NCI-H345 (cell line): ENCODE measurements around the gene IMPG2.
"Not testable (repeated sequence)": the region's sequence is repeated elsewhere in the genome, so short reads cannot be mapped to it uniquely, and the experiment has no call there.

Experiments
- DNase-seq: peaks from one replicate; lab custom pipeline; 2025; lab: John Stamatoyannopoulos, UW

Gene IMPG2

GRCh38 chr3:101320475-101320874 is at the start of gene IMPG2:
TSS of gene IMPG2 (minus strand) at chr3:101320575. CDS start at chr3:101320372, 203 bp downstream.
- no peak for DNase-seq

GRCh38 chr3:101362406-101362805 is 42.0 kb upstream of the IMPG2 start:
- no peak for DNase-seq

DNA sequence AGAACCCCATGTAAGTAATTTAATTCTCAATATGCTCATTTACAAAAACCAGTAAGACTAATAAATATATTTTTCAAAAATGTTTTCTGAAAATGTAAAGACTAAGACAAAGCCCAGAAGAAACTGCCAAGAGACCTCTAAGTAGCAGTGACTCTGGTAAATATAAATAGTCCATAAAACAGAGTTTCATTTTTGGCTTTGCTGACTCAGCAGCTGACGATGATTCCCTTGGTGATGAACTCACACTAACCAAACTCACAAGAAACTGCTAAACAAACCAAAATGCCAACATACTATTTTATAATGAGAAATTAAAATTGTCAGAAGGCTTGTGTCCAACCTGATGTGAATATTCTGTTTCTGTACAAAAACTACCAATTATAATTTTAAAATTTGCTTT is 31.5 kb upstream of the IMPG2 start:
- no peak for DNase-seq

DNA sequence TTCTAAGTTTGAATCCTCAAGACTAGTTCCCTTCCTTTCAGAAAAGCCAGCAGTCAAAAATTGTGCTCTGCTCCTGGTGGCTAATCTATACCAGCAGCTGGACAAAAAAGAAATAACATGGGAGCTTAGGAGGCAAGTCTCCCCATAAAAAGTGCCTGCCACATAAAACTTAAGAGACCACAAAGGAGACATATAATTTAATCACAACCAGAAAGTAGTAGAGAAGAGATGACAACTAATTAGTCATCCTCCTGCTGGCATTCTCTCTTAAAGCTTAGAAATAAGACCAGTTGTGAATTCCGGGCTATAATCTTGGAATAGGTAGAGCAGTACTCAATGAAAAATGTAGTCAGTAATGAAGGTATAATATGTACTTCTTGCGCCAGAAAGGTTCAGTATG is 20.2 kb upstream of the IMPG2 start:
- DNase-seq: no peak

GRCh38 chr3:101333883-101334282 is 13.5 kb upstream of the IMPG2 start:
- DNase-seq: no peak

- DNase-seq: no peak
Observed at GRCh38 chr3:101329016-101329673, 8.8 kb upstream of the IMPG2 start.

DNA sequence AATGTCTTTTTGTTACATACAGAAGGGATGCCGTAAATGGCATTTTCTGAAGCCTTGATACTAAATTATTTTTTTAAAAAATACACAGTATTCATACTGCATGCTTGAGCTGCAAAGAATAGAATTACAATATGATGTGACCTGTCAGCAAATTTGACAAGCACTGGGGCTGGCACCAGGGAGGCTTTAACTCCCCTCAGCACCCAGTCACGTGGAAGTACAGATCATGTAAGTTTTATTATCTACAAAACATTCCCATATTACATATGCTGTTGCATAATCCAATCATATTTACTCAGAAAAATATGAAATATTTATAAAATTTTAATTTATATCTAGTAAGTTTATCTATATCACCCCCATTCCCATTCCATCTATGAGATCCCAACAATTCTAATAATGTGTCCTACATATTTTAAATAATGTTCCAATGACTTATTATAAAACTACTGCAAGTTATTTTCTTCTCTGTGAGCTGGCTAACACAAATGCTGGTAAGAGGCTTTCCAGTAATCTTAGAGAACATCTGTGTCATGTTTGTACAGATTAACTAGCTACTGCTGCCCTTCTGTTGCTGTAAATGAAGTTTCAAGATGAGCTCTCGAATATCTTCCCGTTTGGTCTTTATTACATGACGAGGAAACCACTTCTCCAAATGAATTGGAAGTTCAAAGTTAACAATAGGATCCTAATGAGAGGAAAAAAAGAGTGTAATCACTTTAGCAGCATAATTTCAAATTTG is 5.2 kb upstream of the IMPG2 start:
- no peak for DNase-seq

DNA sequence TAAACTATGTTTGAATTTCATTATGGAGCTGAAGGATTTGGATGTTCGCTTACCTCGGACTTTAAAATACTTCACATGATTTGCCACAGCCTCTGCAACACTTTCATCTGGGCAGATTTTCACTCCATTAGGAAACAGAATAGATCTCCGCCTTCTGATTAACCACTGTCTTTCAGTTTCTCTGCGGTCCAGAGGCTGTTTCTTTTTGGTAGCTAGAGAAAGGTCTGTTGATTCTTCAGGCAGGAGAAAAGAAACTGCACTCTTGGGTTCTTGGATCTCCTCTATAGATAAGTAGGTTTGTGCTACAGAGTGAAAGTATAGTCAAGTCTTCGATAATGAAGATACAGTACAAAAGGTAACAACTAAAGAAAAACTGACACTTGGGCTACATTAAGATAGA is 844 bp downstream of the IMPG2 start:
- DNase-seq: no peak

DNA sequence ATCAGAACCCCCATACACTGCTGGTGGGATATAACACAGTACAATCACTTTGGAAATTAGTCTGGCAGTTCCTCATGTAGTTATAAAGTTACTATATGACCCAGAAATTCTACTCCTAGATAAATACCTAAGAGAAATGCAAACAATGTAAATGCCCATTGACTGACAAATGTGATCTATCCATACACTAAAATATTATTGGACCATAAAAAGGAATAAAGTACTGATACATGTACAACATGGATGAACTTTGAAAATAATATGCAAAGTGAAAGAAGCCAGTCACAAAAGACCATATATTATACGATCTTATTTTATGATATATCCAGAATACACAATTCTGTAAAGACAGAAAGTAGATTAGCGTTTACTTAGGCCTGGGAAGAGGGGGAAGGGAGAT is 7.8 kb downstream of the IMPG2 start:
- no peak for DNase-seq

DNA sequence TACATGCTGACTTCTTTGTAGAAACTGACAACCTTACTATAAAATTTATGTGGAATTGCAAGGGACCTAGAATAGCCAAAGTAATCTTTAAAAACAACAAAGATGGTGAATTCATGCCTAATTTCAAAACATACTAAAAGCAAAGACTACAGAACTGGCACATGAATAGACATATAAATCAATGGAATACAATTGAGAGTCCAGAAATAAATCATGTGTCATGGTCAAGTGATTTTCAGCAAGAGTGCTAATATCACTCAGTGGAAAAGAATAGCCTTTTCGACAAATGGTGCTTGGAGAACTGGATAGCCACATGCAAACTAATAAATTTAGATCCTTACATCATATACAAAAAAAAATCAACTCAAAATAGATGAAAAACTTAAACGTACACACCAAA is 8.7 kb downstream of the IMPG2 start:
- DNase-seq: no peak

DNA sequence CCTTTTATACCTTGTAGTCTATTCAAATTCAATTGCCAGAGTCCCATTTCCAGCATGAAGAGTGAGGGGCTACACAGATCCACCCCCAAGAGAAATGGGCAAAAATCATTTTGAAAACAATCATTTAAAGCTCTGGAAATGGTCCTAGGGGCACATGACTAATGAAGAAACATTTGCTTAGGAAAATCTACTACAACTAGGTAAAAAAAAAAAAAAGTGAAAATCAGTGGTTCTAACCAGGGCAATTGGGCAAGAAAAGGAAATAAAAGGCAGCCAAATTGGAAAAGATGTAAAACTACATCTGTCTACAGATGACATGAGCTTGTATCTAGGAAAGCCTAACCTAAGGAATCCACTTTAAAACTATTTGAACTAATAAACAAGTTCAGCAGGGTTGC is 9.4 kb downstream of the IMPG2 start:
- no peak for DNase-seq

GRCh38 chr3:101308147-101308772 is 12.1 kb downstream of the IMPG2 start:
- DNase-seq: not testable (repeated sequence)

DNA sequence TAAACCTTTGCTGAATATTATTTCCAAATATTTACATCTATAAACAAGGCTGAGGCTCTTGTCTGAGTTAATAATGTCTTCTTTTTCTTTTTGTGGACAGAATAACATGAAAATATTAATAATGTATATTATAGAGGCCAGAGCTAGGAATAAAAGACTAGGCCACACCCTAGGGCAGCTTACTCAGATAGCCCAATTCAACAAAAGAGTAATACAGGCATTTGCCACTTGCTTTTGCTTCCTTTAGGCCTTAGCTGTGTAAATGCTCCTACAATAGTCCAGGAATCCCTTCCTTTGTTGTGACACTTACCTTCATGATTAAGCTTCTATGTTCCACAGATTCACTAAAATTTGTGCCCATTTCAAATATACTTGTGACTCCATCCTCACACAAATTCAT is 16.5 kb downstream of the IMPG2 start:
- DNase-seq: no peak

GRCh38 chr3:101303089-101303731 is 17.2 kb downstream of the IMPG2 start:
- no peak for DNase-seq

GRCh38 chr3:101300073-101300472 is 20.3 kb downstream of the IMPG2 start:
- no peak for DNase-seq

- no peak for DNase-seq
Observed at GRCh38 chr3:101292027-101292426, 28.3 kb downstream of the IMPG2 start.

DNA sequence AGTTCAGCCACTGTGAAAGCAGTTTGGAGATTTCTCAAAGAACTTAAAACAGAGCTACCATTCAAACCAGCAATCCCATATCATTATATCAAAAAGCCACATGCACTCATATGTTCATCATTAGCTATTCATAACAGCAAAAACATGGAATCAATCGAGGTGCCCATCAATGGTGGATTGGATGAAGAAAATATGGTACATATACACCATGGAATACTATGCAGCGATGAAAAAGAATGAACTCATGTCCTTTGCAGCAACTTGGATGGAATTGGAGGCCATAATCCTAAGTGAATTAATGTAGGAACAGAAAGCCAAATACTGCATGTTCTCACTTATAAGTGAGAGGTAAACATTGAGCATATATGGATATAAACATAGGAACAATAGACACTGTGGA is 32.1 kb downstream of the IMPG2 start:
- no peak for DNase-seq

DNA sequence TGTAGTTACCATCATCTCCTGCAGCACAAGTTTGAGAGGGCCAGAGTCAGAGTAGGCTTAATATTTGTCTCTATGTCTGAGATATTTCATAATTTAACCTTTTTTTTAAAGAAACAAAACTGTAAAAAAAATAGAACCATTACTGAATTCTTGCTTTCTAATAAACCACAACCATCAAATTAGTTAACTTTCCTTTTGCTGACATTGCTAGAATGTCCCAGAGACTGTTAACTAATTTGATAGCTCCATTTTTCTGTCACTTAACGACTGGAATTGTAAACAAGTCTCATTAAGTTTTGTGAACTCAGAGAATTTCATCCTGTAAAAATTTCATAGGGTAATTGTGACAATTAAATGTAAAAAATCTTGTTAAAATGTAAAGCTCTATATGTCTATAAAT is 35.6 kb downstream of the IMPG2 start:
- DNase-seq: no peak

DNA sequence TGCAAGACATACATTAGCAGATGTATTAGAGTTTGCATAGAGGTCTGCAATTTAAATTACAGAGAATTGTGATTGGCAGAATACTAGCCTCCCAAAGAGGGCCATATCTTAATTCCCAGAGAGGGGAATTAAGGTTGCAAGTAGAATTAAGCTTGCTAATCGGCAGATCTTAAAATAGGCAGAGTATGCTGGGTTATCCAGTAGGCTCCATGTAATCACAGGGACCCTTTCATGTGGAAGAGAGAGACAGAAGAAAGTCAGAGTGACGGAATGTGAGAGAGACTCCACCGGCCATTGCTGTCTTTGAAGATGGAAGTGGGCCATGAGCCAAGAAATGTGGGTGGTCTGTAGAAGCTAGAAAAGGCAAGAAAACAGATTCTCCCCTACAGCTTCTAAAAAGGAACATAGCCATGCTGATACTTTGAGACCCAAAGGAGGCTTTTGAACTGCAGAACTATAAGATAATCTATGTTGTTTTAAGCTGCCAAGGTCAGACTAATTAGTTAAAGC is 38.8 kb downstream of the IMPG2 start:
- no peak for DNase-seq

DNA sequence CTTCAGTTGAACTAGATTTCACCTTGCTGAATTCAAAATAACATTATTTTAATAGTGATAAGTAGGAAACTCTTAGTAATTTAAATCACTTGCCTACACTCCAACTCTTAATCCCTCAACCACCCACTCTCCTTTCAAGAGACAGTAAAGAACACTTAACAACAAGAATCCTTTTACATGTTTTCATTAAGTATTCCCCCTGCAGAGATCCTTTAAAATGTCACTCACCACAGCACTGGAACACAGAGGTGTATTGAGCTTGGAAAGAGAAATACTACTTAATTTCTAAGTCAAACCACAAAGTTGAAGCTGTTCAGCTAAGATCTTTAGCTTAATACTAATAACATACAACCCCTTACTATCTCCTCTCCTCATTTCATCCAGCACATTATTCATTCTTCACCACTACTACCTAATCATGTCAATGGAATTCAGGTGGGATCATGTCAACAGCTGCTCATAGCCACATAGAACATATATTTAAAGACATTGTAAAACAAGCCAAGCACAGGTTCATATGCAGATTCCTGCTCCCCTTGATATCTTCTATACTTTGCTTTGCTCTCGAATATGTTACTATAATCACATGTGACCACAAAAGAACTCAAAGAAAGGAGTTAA is 40.5 kb downstream of the IMPG2 start:
- no peak for DNase-seq

GRCh38 chr3:101279162-101279561 is 41.2 kb downstream of the IMPG2 start:
- no peak for DNase-seq

- no peak for DNase-seq
Observed at GRCh38 chr3:101278727-101279126, 41.6 kb downstream of the IMPG2 start.
